ENCODE results near the gene PLCB1. TPM values are rescaled to one million over a fixed set of nuclear protein-coding genes. Genes with fewer than 3 reads are reported as not detected.
"Not testable (repeated sequence)": the region's sequence is repeated elsewhere in the genome, so short reads cannot be mapped to it uniquely, and the experiment has no call there.

The PLCB1 gene
- total and polyA plus RNA-seq, 2 experiments from 2014 or later: 6.7 to 20.5 TPM

DNA sequence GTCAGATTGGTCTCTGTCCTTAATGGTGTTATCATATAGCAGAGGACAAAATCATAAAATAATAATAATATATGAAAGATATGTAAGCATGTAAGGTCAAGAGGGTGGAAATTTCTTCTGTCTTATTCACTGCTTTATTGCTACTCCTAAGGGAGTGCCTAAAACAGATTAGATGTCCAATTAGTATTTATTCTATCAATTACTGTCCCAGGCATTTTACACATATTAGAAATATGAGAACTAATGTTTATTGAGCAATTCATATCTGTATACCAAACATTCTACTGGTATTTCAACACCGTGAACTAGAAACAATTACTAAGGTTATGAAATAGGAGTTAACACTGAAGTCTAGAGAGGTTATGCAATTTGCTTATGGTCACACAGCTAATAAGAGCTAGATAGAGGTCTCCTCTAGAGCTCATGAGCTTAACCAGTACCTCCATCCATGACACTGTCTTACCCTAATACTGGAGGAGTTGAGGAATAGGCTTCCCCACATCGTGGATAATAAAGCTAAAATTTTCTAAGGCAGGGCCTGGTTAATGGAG is 302.3 kb downstream of the PLCB1 start:
- Histone ChIP-seq H3K9me2 (replicated peaks; ENCODE audit: insufficient read depth) (no peaks in the 10 kb centered on the region), H3K4me2 (no peak overlapping the region), H3K79me2 (no peaks in the 10 kb centered on the region), H3K4me3 (no peak overlapping the region), H2AFZ (no peak overlapping the region), H3K27ac (no peak overlapping the region), H3K27me3 (no peaks in the 10 kb centered on the region), H3K9me3 (ENCODE audit: low read depth) (no peaks in the 10 kb centered on the region), H3K36me3 (replicated peaks; ENCODE audit: insufficient read depth, low read depth) (no peaks in the 10 kb centered on the region), H3K4me1 (ENCODE audit: insufficient read depth) (no peaks in the 10 kb centered on the region), H4K20me1 (ENCODE audit: insufficient read depth, poor library complexity, severe bottlenecking) (no peaks in the 10 kb centered on the region)
- DNase-seq (ENCODE audit: low spot score): no peak
- 84% methylated on average over 2 of the region's 2 CpGs for WGBS (ENCODE audit: low lambda C conversion rate, missing lambda C conversion rate)
- no peak for TF ChIP-seq EZH2phosphoT487 (IDR thresholded peaks at IDR 0.05; ENCODE audit: low read depth, severe bottlenecking, unreplicated experiment)
- TF ChIP-seq, protein P1, sequence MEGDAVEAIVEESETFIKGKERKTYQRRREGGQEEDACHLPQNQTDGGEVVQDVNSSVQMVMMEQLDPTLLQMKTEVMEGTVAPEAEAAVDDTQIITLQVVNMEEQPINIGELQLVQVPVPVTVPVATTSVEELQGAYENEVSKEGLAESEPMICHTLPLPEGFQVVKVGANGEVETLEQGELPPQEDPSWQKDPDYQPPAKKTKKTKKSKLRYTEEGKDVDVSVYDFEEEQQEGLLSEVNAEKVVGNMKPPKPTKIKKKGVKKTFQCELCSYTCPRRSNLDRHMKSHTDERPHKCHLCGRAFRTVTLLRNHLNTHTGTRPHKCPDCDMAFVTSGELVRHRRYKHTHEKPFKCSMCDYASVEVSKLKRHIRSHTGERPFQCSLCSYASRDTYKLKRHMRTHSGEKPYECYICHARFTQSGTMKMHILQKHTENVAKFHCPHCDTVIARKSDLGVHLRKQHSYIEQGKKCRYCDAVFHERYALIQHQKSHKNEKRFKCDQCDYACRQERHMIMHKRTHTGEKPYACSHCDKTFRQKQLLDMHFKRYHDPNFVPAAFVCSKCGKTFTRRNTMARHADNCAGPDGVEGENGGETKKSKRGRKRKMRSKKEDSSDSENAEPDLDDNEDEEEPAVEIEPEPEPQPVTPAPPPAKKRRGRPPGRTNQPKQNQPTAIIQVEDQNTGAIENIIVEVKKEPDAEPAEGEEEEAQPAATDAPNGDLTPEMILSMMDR (IDR thresholded peaks at IDR 0.05; ENCODE audit: poor library complexity): no peak
- TF ChIP-seq EZH2 (IDR thresholded peaks at IDR 0.05; ENCODE audit: borderline replicate concordance): no peak

DNA sequence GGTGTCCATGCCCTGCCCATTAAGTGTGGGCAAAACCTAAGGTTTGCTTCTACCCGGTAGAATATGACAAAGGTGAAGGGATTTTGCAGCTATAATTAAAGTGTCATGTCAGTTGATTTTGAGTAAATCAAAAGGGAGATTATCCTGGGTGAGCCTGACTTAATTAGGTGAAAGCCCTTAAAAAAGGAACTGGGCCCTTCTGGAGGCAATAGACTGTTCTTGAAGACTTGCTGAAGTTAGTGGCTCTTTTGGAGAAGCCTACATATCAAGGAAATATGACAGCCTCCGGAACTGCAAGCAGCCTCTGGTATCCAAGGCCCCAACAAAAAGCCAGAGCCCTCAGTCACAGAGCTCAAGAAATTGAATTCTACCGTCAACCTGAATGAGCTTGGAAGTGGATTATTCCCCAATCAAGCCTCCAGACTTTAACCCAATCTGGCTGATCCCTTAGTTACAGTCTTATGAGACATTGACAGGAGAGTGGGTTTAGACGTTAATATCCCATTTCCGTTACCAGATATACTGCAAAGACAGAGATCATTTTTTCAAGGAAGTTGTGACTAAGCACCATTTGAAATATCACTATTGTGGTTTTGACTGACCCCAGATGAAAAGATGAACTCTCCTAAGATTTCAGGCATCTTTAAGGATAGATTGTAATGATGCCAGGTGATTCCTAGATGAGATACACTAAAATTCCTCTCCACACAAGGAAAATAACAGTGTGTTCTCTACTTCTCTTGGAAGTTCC is 303.4 kb downstream of the PLCB1 start:
- DNase-seq (ENCODE audit: low spot score): no peak
- Histone ChIP-seq H3K79me2 (no peaks in the 10 kb centered on the region), H3K4me3 (no peak overlapping the region)

DNA sequence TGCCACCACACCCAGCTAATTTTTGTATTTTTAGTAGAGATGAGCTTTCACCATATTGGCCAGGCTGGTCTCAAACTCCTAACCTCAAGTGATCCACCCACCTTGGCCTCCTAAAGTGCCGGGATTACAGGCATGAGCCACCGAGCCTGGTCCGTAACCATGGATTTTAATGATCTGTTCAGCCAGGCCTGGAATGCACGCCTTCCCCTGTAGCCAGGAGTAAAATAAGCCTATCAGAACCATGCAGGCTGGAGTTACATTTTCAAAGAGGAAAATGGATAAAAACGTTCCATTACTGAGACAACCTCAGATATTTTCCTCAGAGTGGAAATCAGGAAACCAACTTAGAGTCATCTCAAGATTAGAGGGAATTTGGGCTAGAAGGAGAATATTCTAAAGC is 304.9 kb downstream of the PLCB1 start:
- WGBS (ENCODE audit: low lambda C conversion rate, missing lambda C conversion rate): 84% methylated on average over 5 of the region's 5 CpGs
- H3K9me2 ChIP-seq (replicated peaks; ENCODE audit: insufficient read depth); H3K4me2 ChIP-seq; H3K27ac ChIP-seq; H3K4me1 ChIP-seq (ENCODE audit: insufficient read depth); H4K20me1 ChIP-seq (ENCODE audit: insufficient read depth, poor library complexity, severe bottlenecking); H3K27me3 ChIP-seq; H3K36me3 ChIP-seq (replicated peaks; ENCODE audit: insufficient read depth, low read depth); H3K9me3 ChIP-seq (ENCODE audit: low read depth); H3K4me3 ChIP-seq; H3K79me2 ChIP-seq; DNase-seq (ENCODE audit: low spot score); H2AFZ ChIP-seq: not testable (repeated sequence)

More for the DNA sequence above, 303.4 kb downstream of the PLCB1 start:
- Histone ChIP-seq H3K36me3 (replicated peaks; ENCODE audit: insufficient read depth, low read depth) (no peaks in the 10 kb centered on the region), H3K4me2 (no peak overlapping the region), H3K9me2 (replicated peaks; ENCODE audit: insufficient read depth) (no peaks in the 10 kb centered on the region), H3K27ac (no peak overlapping the region), H4K20me1 (ENCODE audit: insufficient read depth, poor library complexity, severe bottlenecking) (no peaks in the 10 kb centered on the region), H3K4me1 (ENCODE audit: insufficient read depth) (no peaks in the 10 kb centered on the region), H3K9me3 (ENCODE audit: low read depth) (no peaks in the 10 kb centered on the region), H3K27me3 (no peaks in the 10 kb centered on the region), H2AFZ (no peak overlapping the region)
- TF ChIP-seq EZH2 (IDR thresholded peaks at IDR 0.05; ENCODE audit: borderline replicate concordance) (no peak), EZH2phosphoT487 (IDR thresholded peaks at IDR 0.05; ENCODE audit: low read depth, severe bottlenecking, unreplicated experiment) (no peak)
- TF ChIP-seq, protein P1 (IDR thresholded peaks at IDR 0.05; ENCODE audit: poor library complexity): no peak
- WGBS (ENCODE audit: low lambda C conversion rate, missing lambda C conversion rate): 85% methylated on average over 5 of the region's 5 CpGs

DNA sequence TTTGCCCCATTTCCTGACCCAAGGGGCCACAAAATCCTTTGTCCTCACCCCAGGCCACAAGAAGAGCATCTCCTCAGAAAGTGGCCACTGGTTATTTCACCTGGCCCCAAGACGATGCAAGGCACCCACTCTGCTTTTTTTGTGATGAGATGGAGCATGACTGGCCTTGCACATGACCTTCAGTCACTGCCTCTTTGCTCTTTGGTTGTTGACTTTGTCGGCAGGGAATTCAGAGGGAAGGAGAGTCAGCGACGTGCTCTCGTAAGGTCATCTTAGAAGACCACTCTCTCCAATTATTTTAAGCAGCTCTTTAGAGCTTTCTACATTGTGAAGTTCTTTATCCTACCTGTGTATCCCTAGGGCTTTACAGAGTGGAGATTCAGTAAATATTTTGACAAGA is 306.7 kb downstream of the PLCB1 start:
- Histone ChIP-seq H3K9me2 (replicated peaks; ENCODE audit: insufficient read depth) (no peaks in the 10 kb centered on the region), H3K27me3 (no peaks in the 10 kb centered on the region), H3K4me3 (no peak overlapping the region), H2AFZ (no peak overlapping the region), H3K9me3 (ENCODE audit: low read depth) (no peaks in the 10 kb centered on the region), H3K4me2 (no peak overlapping the region), H3K36me3 (replicated peaks; ENCODE audit: insufficient read depth, low read depth) (no peaks in the 10 kb centered on the region), H3K79me2 (no peaks in the 10 kb centered on the region), H3K4me1 (ENCODE audit: insufficient read depth) (no peaks in the 10 kb centered on the region), H4K20me1 (ENCODE audit: insufficient read depth, poor library complexity, severe bottlenecking) (no peaks in the 10 kb centered on the region), H3K27ac (no peak overlapping the region)
- WGBS (ENCODE audit: low lambda C conversion rate, missing lambda C conversion rate): 72% methylated on average over 5 of the region's 5 CpGs
- TF ChIP-seq, protein P1 (IDR thresholded peaks at IDR 0.05; ENCODE audit: poor library complexity): no peak
- no peak for TF ChIP-seq EZH2phosphoT487 (IDR thresholded peaks at IDR 0.05; ENCODE audit: low read depth, severe bottlenecking, unreplicated experiment)
- no peak for TF ChIP-seq EZH2 (IDR thresholded peaks at IDR 0.05; ENCODE audit: borderline replicate concordance)
- DNase-seq (ENCODE audit: low spot score): no peak

All from hepatocyte (in vitro differentiated cells).